ENCODE measurements around the gene SARS1. TPM values are rescaled to one million over a fixed set of nuclear protein-coding genes. Genes with fewer than 3 reads are reported as not detected.
A peak's percentile ranks its signal among the peaks of the same experiment; 100 is the strongest.

Gene SARS1
- total and polyA plus RNA-seq, 7 experiments from 2014 or later, result 110 to 179 (median 135) TPM

GRCh38 chr1:109198745-109199144 is 15.0 kb upstream of the SARS1 start:
- no peaks in the 10 kb centered on the region for H3K9me3 ChIP-seq (ENCODE audit: control insufficient read depth in 2 of 3, low read length in 3 of 3)
- no peaks in the 10 kb centered on the region for H3K27me3 ChIP-seq (ENCODE audit: control insufficient read depth in 2 of 2, insufficient read depth in 2 of 2, low read length in 2 of 2)
- intact Hi-C loops (cut with micrococcal nuclease), result loop anchor here in 1 of 2 donors (5.0 kb wide), 1 partner anchor 506 kb away; the partner anchor contains the start of gene PRPF38B
- ATAC-seq (no peak), DNase-seq (no peak)
- CTCF ChIA-PET, result interaction anchor here (1.3 kb wide), 1 partner anchor 18 kb away, joined by 3 read pairs; no protein-coding TSS in a partner anchor
- POLR2A ChIA-PET, result interaction anchor here (0.6 to 2.8 kb wide), 3 partner anchors 13 to 300 kb away, joined by 3 to 14 read pairs (median 6); partner anchors contain the start of gene SARS1
- no peaks in the 10 kb centered on the region for H3K36me3 ChIP-seq (ENCODE audit: control insufficient read depth in 2 of 3, insufficient read depth in 3 of 3, low read length in 3 of 3)
- peaks cover 0 to 16% (median 0%) of the 10 kb centered on the region in 5 donors for H3K36me3 Mint-ChIP-seq
- H3K27me3 Mint-ChIP-seq, result no peaks in the 10 kb centered on the region
- H3K27ac ChIP-seq (ENCODE audit: low read depth, low read length), result no peak overlapping the region
- H3K4me3 ChIP-seq (ENCODE audit: low read length), result no peak overlapping the region
- peak overlapping the region in 2 of 10 donors; percentile 32 to 72 for H3K4me3 Mint-ChIP-seq
- H3K9me3 Mint-ChIP-seq, result no peaks in the 10 kb centered on the region
- peaks cover 5 to 28% (median 19%) of the 10 kb centered on the region in 7 donors for H3K4me1 Mint-ChIP-seq
- peaks cover 0 to 12% of the 10 kb centered on the region in 2 donors for H3K4me1 ChIP-seq (ENCODE audit: control insufficient read depth in 2 of 2, insufficient read depth in 2 of 2, low read length in 2 of 2)
- H3K27ac Mint-ChIP-seq, result peak overlapping the region in 2 of 9 donors; percentile 75 to 83

DNA sequence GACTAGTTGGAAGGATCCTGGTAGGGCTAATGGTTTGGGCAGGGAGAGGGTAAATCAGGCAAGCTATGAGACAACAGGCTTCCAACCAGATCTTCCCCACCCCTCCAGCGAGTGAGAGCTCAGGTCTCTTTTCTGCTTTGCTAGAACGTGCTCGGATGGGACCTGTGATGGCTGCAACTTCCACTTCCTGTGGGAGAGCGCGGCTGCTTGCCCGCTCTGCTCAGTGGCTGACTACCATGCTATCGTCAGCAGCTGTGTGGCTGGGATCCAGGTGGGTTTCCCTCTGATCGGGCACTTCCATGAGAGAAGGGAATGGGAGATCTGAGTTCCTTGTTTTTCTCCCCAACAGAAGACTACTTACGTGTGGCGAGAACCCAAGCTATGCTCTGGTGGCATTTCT is 14.0 kb upstream of the SARS1 start:
- ATAC-seq, result peak; percentile 54
- intact Hi-C loops (cut with micrococcal nuclease), result loop anchor here in 1 of 2 donors (2.0 to 5.0 kb wide), 2 partner anchors 15 to 507 kb away; partner anchors contain the start of gene PRPF38B
- CTCF ChIA-PET, result interaction anchor here (0.5 to 1.3 kb wide), 2 partner anchors 17 to 860 kb away, joined by 3 to 4 read pairs; no protein-coding TSS in a partner anchor

DNA sequence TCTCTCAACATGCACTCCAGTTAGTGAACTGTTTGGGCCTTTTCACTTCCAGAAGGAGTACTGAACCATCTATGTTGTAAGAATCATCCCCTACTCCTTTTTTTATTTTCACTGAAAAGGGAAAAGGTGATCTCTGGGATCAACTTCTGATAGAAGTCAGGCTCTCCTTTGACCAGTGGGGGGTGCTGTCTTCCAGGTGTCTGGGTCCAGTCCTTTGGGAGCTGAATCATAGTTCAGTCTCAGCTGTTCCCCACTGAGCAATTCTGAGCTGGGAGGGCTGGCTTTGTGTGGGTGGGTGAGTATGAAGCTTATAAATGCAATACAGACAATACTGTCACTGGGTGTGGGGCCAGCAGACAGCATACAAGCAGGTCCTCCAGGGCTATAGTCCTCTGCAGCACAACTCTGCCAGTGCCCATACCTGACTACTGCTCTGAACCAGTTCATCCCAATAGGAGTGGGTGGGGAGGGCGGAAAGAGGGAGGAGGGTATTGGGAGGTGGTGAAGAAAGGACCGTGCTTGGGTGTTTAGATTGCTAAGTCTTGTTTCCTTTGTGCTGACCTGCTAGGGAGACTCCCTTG is 12.5 kb upstream of the SARS1 start:
- no peak overlapping the region for H3K4me3 Mint-ChIP-seq
- POLR2A ChIA-PET, result interaction anchor here (1.2 kb wide), 1 partner anchor 13 kb away, joined by 5 read pairs; the partner anchor contains the start of gene SARS1
- H3K27ac ChIP-seq (ENCODE audit: low read depth, low read length), result no peak overlapping the region
- H3K27me3 ChIP-seq (ENCODE audit: control insufficient read depth in 2 of 2, insufficient read depth in 2 of 2, low read length in 2 of 2), result no peaks in the 10 kb centered on the region
- DNase-seq (peak in 3 of 9 donors; percentile 11 to 60 (median 17)), ATAC-seq (no peak)
- no peaks in the 10 kb centered on the region for H3K36me3 ChIP-seq (ENCODE audit: control insufficient read depth in 2 of 3, insufficient read depth in 3 of 3, low read length in 3 of 3)
- CTCF ChIA-PET, result interaction anchor here (0.5 to 1.1 kb wide), 3 partner anchors 62 to 331 kb away, joined by 3 read pairs; no protein-coding TSS in a partner anchor
- H3K9me3 ChIP-seq (ENCODE audit: control insufficient read depth in 2 of 3, low read length in 3 of 3), result no peaks in the 10 kb centered on the region
- no peaks in the 10 kb centered on the region for H3K9me3 Mint-ChIP-seq
- H3K4me1 ChIP-seq (ENCODE audit: control insufficient read depth in 2 of 2, insufficient read depth in 2 of 2, low read length in 2 of 2), result peaks cover 0 to 12% of the 10 kb centered on the region in 2 donors
- peaks cover 0 to 13% (median 0%) of the 10 kb centered on the region in 5 donors for H3K36me3 Mint-ChIP-seq
- no peak overlapping the region for H3K4me3 ChIP-seq (ENCODE audit: low read length)
- no peaks in the 10 kb centered on the region for H3K27me3 Mint-ChIP-seq
- peaks cover 5 to 28% (median 19%) of the 10 kb centered on the region in 7 donors for H3K4me1 Mint-ChIP-seq
- peak overlapping the region in 2 of 9 donors; percentile 26 to 35 for H3K27ac Mint-ChIP-seq
- intact Hi-C loops (cut with micrococcal nuclease), result loop anchor here in 1 of 2 donors (1.0 to 2.0 kb wide), 3 partner anchors 14 to 198 kb away; no protein-coding TSS in a partner anchor

More for the DNA sequence above, 14.0 kb upstream of the SARS1 start:
- Mint-ChIP-seq H3K36me3 (peaks cover 0 to 13% (median 0%) of the 10 kb centered on the region in 5 donors), H3K9me3 (no peaks in the 10 kb centered on the region), H3K4me3 (peak overlapping the region in 9 of 10 donors; percentile 7 to 74 (median 60)), H3K4me1 (peaks cover 5 to 28% (median 19%) of the 10 kb centered on the region in 7 donors), H3K27ac (peak overlapping the region in 7 of 9 donors; percentile 19 to 83 (median 73)), H3K27me3 (no peaks in the 10 kb centered on the region)
- POLR2A ChIA-PET, result interaction anchor here (1.0 to 2.8 kb wide), 2 partner anchors 12 to 14 kb away, joined by 6 to 14 read pairs; partner anchors contain the start of gene SARS1
- Histone ChIP-seq H3K36me3 (ENCODE audit: control insufficient read depth in 2 of 3, insufficient read depth in 3 of 3, low read length in 3 of 3) (no peaks in the 10 kb centered on the region), H3K27ac (ENCODE audit: low read depth, low read length) (no peak overlapping the region), H3K4me1 (ENCODE audit: control insufficient read depth in 2 of 2, insufficient read depth in 2 of 2, low read length in 2 of 2) (peaks cover 0 to 12% of the 10 kb centered on the region in 2 donors), H3K9me3 (ENCODE audit: control insufficient read depth in 2 of 3, low read length in 3 of 3) (no peaks in the 10 kb centered on the region), H3K4me3 (ENCODE audit: low read length) (no peak overlapping the region), H3K27me3 (ENCODE audit: control insufficient read depth in 2 of 2, insufficient read depth in 2 of 2, low read length in 2 of 2) (no peaks in the 10 kb centered on the region)
- peak in 5 of 9 donors; percentile 14 to 30 (median 27) for DNase-seq

- ChIA-PET CTCF (no interaction called here), POLR2A (interaction anchor here (1.3 kb wide), 1 partner anchor 9 kb away, joined by 3 read pairs; the partner anchor contains the start of gene SARS1)
- ATAC-seq, result no peak
- H3K9me3 Mint-ChIP-seq, result no peaks in the 10 kb centered on the region
- H3K36me3 ChIP-seq (ENCODE audit: control insufficient read depth in 2 of 3, insufficient read depth in 3 of 3, low read length in 3 of 3), result no peaks in the 10 kb centered on the region
- no peak overlapping the region for H3K27ac ChIP-seq (ENCODE audit: low read depth, low read length)
- DNase-seq, result no peak
- H3K27ac Mint-ChIP-seq, result peak overlapping the region in 1 of 9 donors; percentile 6
- H3K4me1 ChIP-seq (ENCODE audit: control insufficient read depth in 2 of 2, insufficient read depth in 2 of 2, low read length in 2 of 2), result peaks cover 0 to 5% of the 10 kb centered on the region in 2 donors
- H3K36me3 Mint-ChIP-seq, result peaks cover 0 to 13% (median 0%) of the 10 kb centered on the region in 5 donors
- peaks cover 4 to 20% (median 8%) of the 10 kb centered on the region in 7 donors for H3K4me1 Mint-ChIP-seq
- no peaks in the 10 kb centered on the region for H3K27me3 ChIP-seq (ENCODE audit: control insufficient read depth in 2 of 2, insufficient read depth in 2 of 2, low read length in 2 of 2)
- H3K9me3 ChIP-seq (ENCODE audit: control insufficient read depth in 2 of 3, low read length in 3 of 3), result no peaks in the 10 kb centered on the region
- H3K27me3 Mint-ChIP-seq, result peaks cover 0 to 2% (median 0%) of the 10 kb centered on the region in 5 donors
- H3K4me3 Mint-ChIP-seq, result no peak overlapping the region
- intact Hi-C loops (cut with micrococcal nuclease), result no loop called here
- no peak overlapping the region for H3K4me3 ChIP-seq (ENCODE audit: low read length)
Observed at GRCh38 chr1:109204484-109204883, 9.2 kb upstream of the SARS1 start.

- H3K9me3 ChIP-seq (ENCODE audit: control insufficient read depth in 2 of 3, low read length in 3 of 3), result no peaks in the 10 kb centered on the region
- H3K27ac ChIP-seq (ENCODE audit: low read depth, low read length), result no peak overlapping the region
- no peaks in the 10 kb centered on the region for H3K27me3 ChIP-seq (ENCODE audit: control insufficient read depth in 2 of 2, insufficient read depth in 2 of 2, low read length in 2 of 2)
- no peaks in the 10 kb centered on the region for H3K36me3 ChIP-seq (ENCODE audit: control insufficient read depth in 2 of 3, insufficient read depth in 3 of 3, low read length in 3 of 3)
- H3K27ac Mint-ChIP-seq, result peak overlapping the region in 1 of 9 donors; percentile 24
- DNase-seq, result no peak
- H3K36me3 Mint-ChIP-seq, result peaks cover 0 to 5% (median 0%) of the 10 kb centered on the region in 5 donors
- no peak overlapping the region for H3K4me3 Mint-ChIP-seq
- peaks cover 0 to 8% (median 0%) of the 10 kb centered on the region in 7 donors for H3K4me1 Mint-ChIP-seq
- no peak overlapping the region for H3K4me3 ChIP-seq (ENCODE audit: low read length)
- peaks cover 0 to 4% (median 0%) of the 10 kb centered on the region in 5 donors for H3K27me3 Mint-ChIP-seq
- no peak for ATAC-seq
- intact Hi-C loops (cut with micrococcal nuclease), result no loop called here
- no peaks in the 10 kb centered on the region for H3K4me1 ChIP-seq (ENCODE audit: control insufficient read depth in 2 of 2, insufficient read depth in 2 of 2, low read length in 2 of 2)
- ChIA-PET POLR2A (interaction anchor here (0.6 kb wide), 1 partner anchor 545 kb away, joined by 4 read pairs; no protein-coding TSS in a partner anchor), CTCF (interaction anchor here (0.6 kb wide), 1 partner anchor 213 kb away, joined by 4 read pairs; no protein-coding TSS in a partner anchor)
- no peaks in the 10 kb centered on the region for H3K9me3 Mint-ChIP-seq
Observed at GRCh38 chr1:109206339-109206738, 7.4 kb upstream of the SARS1 start.

DNA sequence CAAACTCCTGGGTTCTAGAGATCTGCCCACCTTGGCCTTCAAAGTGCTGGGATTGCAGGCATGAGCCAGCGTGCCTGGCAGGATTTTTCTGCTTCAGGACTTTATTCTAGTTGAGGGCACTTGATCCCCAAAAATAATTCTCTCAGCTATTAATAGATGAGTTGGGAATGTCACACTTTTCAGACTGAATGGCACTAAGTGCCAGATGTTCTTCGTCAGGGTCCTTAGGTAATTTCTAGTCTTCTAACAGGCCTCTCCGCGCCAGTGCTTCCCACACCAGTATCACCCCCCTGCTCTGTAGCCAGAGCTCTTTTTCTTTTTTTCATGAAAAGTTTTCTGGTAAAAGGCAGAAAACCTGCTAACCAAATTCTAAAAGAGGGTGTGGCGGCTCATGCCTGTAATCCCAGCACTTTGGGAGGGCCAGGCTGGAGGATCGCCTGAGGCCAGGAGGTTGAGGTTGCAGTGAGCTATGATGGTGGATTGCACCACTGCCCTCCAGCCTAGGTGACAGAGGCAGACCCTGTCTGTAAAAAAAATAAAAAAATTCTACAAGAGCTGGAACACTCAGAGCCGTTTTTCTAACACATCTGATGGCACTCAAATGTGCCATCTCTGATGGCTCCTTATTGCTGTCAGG is 6.1 kb upstream of the SARS1 start:
- H3K36me3 ChIP-seq (ENCODE audit: control insufficient read depth in 2 of 3, insufficient read depth in 3 of 3, low read length in 3 of 3), result no peaks in the 10 kb centered on the region
- no peaks in the 10 kb centered on the region for H3K27me3 ChIP-seq (ENCODE audit: control insufficient read depth in 2 of 2, insufficient read depth in 2 of 2, low read length in 2 of 2)
- no peak overlapping the region for H3K27ac Mint-ChIP-seq
- H3K4me1 Mint-ChIP-seq, result peaks cover 0 to 8% (median 0%) of the 10 kb centered on the region in 7 donors
- no peak overlapping the region for H3K4me3 Mint-ChIP-seq
- ATAC-seq (no peak), DNase-seq (no peak)
- no peaks in the 10 kb centered on the region for H3K9me3 ChIP-seq (ENCODE audit: control insufficient read depth in 2 of 3, low read length in 3 of 3)
- intact Hi-C loops (cut with micrococcal nuclease), result no loop called here
- H3K4me3 ChIP-seq (ENCODE audit: low read length), result no peak overlapping the region
- CTCF ChIA-PET, result interaction anchor here (0.7 kb wide), 1 partner anchor 380 kb away, joined by 3 read pairs; no protein-coding TSS in a partner anchor
- H3K27me3 Mint-ChIP-seq, result peaks cover 0 to 4% (median 0%) of the 10 kb centered on the region in 5 donors
- H3K9me3 Mint-ChIP-seq, result no peaks in the 10 kb centered on the region
- H3K27ac ChIP-seq (ENCODE audit: low read depth, low read length), result no peak overlapping the region
- peaks cover 0 to 5% (median 0%) of the 10 kb centered on the region in 5 donors for H3K36me3 Mint-ChIP-seq
- POLR2A ChIA-PET, result no interaction called here
- H3K4me1 ChIP-seq (ENCODE audit: control insufficient read depth in 2 of 2, insufficient read depth in 2 of 2, low read length in 2 of 2), result no peaks in the 10 kb centered on the region
